GM08714 (cell line): Measurements from ENCODE around the gene FBXW7.

Experiments used
- H3K4me3 ChIP-seq: fragments of 200-500 bp; sonication (Bioruptor generic); 2 replicates; pipeline ENCODE4 v1.5.1; 2014; ENCODE audit warnings: mild to moderate bottlenecking, low read length, inconsistent platforms
- ZNF274 ChIP-seq: IDR thresholded peaks from 2 replicates; pipeline ENCODE4 v1.6.1; 2012; ENCODE audit warnings: mild to moderate bottlenecking, low read depth, low read length

FBXW7 gene

GRCh38 chr4:152535360-152535902 lies 461 bp downstream of the FBXW7 start:
- TF ChIP-seq ZNF274: no peak
- H3K4me3 ChIP-seq: peak overlapping the region; percentile 82

- peak overlapping the region; percentile 82 for H3K4me3 ChIP-seq
- no peak for TF ChIP-seq ZNF274
Measured at GRCh38 chr4:152534541-152535359, 1.1 kb downstream of the FBXW7 start.

- H3K4me3 ChIP-seq: peak overlapping the region; percentile 20; the same call in 1 of the 2 replicates
Measured at GRCh38 chr4:152531479-152531878, 4.4 kb downstream of the FBXW7 start.

GRCh38 chr4:152530600-152530999 lies 5.3 kb downstream of the FBXW7 start:
- peak overlapping the region; percentile 36; the same call in 1 of the 2 replicates for H3K4me3 ChIP-seq

More at GRCh38 chr4:152531479-152531878, 4.4 kb downstream of the FBXW7 start:
- no peak for TF ChIP-seq ZNF274

GRCh38 chr4:152529880-152530279 lies 6.0 kb downstream of the FBXW7 start:
- H3K4me3 ChIP-seq: no peak overlapping the region
- no peak for TF ChIP-seq ZNF274

More at GRCh38 chr4:152530600-152530999, 5.3 kb downstream of the FBXW7 start:
- TF ChIP-seq ZNF274: no peak

- no peak overlapping the region for H3K4me3 ChIP-seq
- no peak for TF ChIP-seq ZNF274
Measured at GRCh38 chr4:152528060-152528459, 7.8 kb downstream of the FBXW7 start.

- no peak overlapping the region for H3K4me3 ChIP-seq
- TF ChIP-seq ZNF274: no peak
Measured at GRCh38 chr4:152525878-152526277, 10.0 kb downstream of the FBXW7 start.

- TF ChIP-seq ZNF274: no peak
- no peak overlapping the region for H3K4me3 ChIP-seq
Measured at GRCh38 chr4:152524427-152524826, 11.5 kb downstream of the FBXW7 start.

GRCh38 chr4:152523731-152524130 lies 12.2 kb downstream of the FBXW7 start:
- TF ChIP-seq ZNF274: no peak
- H3K4me3 ChIP-seq: no peak overlapping the region

GRCh38 chr4:152522754-152523153 lies 13.1 kb downstream of the FBXW7 start:
- no peak for TF ChIP-seq ZNF274
- no peak overlapping the region for H3K4me3 ChIP-seq

GRCh38 chr4:152522245-152522644 lies 13.6 kb downstream of the FBXW7 start:
- no peak for TF ChIP-seq ZNF274

GRCh38 chr4:152516156-152516555 lies 19.7 kb downstream of the FBXW7 start:
- no peak for TF ChIP-seq ZNF274
- no peak overlapping the region for H3K4me3 ChIP-seq

More at GRCh38 chr4:152522245-152522644, 13.6 kb downstream of the FBXW7 start:
- 0 out of 2 replicates have a peak overlapping the region, but pooled peaks have one; percentile 29 for H3K4me3 ChIP-seq

- no peak overlapping the region for H3K4me3 ChIP-seq
- no peak for TF ChIP-seq ZNF274
Measured at GRCh38 chr4:152515678-152516077, 20.2 kb downstream of the FBXW7 start.

GRCh38 chr4:152514356-152514755 lies 21.5 kb downstream of the FBXW7 start:
- no peak for TF ChIP-seq ZNF274
- no peak overlapping the region for H3K4me3 ChIP-seq

GRCh38 chr4:152513078-152513477 lies 22.8 kb downstream of the FBXW7 start:
- no peak overlapping the region for H3K4me3 ChIP-seq
- no peak for TF ChIP-seq ZNF274
